Stimulated activated CD8-positive, alpha-beta memory T cell treated with anti-CD3 and anti-CD28 coated beads, Interleukin-4, amount 100 ng/mL, for 4 hours (primary cell): ENCODE data around the gene EMP3.
"Not testable (repeated sequence)": the region's sequence is repeated elsewhere in the genome, so short reads cannot be mapped to it uniquely, and the experiment has no call there.

ENCODE experiments used
- DNase-seq, 2 donors: peaks; one replicate each; pipeline ENCODE4 v3.0.0-alpha.2; 2020; ENCODE audit warnings: low read depth in 2 of 2, low spot score in 1 of 2

Gene EMP3, protein sequence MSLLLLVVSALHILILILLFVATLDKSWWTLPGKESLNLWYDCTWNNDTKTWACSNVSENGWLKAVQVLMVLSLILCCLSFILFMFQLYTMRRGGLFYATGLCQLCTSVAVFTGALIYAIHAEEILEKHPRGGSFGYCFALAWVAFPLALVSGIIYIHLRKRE

DNA sequence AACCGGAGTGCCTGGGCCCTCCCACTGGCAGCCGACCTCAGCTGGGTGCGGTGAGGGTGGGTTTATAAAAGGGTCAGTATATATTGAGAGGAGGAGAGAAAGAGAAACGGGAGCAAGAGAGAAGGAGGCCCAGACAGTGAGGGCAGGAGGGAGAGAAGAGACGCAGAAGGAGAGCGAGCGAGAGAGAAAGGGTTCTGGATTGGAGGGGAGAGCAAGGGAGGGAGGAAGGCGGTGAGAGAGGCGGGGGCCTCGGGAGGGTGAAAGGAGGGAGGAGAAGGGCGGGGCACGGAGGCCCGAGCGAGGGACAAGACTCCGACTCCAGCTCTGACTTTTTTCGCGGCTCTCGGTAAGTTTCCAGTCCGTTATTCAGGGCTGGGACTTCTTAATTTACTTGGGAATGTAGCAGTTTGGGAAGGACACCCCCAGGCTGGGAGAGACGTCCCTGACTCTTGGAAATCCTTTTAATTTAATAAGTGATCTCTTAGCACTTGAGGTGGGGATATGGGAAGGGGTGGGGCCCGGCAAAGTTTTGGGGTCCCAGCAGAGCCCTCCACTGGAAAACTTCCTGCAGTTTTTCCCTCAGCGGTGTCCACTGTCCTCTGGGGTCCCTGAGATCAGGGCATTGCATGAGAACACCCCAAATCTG lies at the start of gene EMP3:
Gene EMP3 (plus strand): TSS at position 288 of the 646 bp plus-strand sequence. CDS start 1,293 bp downstream, outside the sequence.
- peak; percentile 54 to 71 for DNase-seq

DNA sequence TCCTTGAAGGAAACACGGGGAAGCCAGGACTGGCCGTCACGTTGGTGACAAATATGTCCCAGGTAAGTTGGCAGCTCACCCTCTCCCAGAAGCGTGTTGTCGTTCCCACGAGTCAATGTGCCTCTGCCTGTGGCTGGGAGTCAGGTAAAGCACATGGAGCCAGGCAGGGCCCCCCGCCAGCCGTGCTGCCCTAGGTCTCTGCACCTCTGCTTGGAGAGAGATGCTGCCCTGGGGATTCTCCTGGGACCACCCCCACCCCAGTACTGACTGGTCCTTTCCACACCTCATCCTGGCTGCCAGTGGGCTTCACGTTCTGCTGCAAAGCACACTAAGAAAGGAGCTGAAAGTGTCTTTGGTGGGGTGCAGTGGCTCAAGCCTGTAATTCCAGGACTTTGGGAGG lies 45.6 kb upstream of the EMP3 start:
- DNase-seq: no peak

DNA sequence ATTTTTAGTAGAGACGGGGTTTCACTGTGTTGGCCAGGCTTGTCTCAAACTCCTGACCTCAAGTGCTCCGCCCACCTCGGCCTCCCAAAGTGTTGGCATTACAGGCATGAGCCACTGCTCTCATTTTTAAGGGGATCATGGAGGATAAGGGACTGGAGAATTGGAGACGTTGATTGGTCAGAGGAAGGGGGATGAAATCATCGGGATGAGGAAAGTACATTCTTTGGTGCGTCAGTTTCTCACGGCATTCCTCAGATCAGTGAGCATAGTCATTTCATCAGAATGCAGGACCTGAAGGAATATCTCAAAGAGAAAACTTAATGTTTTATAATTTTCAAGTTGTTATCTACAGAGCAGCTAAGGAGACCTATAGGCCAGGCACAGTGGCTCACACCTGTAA lies 41.4 kb upstream of the EMP3 start:
- no peak for DNase-seq

DNA sequence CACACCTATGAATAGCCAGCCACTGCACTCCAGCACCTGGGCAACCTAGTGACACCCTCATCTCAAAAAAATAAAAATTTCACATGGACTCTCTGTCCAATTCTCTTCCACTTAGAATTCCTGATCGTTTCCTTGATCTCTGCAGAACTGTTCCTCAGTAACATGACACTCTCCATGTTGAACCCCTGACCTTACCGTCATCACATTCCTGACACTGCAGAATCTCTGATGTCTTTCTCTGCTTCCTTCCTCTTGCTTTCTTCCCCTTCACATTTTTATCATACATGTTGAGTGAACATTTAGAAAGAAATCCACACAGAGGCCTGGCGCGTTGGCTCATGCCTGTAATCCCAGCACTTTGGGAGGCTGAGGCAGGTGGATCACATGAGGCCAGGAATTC lies 40.5 kb upstream of the EMP3 start:
- no peak for DNase-seq

DNA sequence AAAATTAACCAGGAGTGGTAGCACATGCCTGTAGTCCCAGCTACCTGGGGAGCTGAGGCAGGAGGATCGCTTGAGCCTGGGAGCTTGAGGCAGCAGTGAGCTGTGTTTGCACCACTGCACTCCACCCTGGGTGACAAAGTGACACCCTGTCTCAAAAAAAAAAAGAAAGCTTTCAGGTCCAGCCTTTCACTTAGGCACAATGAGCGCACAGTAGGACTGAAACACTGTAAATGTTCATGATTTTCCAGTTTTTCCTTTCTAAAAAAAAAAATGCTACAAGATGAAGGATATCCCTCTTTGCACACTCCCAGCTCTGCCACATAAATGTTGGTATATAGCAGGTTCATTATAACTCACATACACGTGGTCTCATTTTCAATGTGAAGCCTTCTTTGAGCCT lies 37.6 kb upstream of the EMP3 start:
- DNase-seq: no peak

DNA sequence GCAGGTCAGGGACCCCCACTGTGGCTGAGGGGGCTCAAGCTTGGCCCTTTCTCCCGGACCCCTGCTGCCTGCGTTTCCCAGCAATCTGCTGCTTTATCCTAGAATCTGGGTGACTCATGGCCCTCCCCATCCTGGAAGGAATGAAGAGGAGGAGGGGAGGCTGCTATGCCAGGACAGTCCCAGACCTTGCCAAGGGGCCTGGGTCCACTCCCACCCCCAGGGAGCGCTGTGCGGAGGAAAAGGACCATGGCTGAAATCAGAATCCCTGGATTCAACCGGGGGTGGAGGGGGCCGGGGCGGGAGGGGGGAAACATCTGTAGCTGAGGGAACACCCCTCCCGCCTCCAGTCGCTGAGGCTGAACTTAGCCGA lies 35.0 kb upstream of the EMP3 start:
- no peak for DNase-seq

DNA sequence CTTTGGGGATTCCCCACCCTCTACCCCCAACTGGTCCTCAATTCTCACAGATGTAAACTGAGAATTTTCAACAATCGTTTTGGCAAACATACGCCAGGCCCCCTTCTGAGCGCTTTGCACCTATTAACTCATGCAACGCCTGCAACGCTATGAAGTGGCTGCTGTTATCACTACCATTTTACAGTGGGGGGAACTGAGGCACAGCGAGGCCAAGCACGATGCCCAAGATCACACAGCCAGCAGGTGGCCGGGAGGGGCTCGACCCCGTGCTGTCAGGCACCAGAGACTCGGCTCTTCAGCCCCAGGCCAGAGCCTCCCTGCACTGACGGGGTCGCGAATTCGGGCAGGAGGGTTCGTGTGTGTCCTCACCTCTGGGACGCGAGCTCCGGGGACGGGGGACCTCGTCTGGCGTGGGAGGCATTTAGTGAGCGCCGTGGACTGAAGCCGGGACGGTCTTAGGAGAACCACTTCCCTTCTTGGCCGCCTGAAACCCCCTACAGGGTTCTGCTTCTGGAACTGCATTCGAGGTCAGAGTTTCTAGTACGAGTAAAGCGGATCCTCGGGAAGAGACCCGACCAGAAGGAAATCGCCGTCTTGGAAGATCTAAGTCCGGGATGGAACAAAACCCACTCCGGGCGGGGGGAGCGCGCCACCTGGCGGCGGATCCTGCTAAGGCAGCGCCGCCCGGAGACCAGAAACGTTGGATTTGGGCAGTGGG lies 34.4 kb upstream of the EMP3 start:
- peak in 1 of 2 donors; percentile 42 for DNase-seq

DNA sequence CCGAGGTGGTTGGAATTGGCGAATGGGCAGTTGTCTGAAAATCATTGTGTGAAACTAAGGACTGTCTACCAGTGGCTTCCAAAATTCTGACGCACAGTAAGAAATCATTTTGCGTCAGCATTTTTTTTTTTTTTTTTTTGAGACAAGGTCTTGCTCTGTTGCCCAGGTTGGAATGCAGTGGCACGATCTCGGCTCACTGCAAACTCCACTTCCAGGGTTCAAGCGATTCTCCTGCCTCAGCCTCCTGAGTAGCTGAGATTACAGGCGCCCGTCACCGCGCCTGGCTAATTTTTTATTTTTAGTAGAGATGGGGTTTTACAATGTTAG lies 33.9 kb upstream of the EMP3 start:
- not testable (repeated sequence) for DNase-seq

DNA sequence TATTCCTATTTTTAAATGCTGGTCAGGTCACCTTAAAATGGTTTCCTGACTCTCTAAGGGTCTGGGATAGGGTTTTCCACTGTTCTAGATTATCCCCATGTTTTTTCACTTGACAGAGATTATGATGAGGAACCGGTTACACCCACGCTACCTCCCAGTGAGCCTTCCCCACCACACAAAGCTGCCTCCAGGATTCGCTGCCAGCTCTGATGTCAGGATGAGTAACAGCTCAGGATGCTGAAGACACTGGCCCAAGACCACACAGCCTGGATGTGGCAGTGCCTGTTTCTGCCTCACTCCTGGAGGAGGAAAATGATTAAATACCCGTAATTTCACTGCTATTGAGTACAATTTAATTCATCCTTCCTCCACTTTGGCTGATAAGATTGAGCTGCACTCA lies 32.6 kb upstream of the EMP3 start:
- DNase-seq: no peak

DNA sequence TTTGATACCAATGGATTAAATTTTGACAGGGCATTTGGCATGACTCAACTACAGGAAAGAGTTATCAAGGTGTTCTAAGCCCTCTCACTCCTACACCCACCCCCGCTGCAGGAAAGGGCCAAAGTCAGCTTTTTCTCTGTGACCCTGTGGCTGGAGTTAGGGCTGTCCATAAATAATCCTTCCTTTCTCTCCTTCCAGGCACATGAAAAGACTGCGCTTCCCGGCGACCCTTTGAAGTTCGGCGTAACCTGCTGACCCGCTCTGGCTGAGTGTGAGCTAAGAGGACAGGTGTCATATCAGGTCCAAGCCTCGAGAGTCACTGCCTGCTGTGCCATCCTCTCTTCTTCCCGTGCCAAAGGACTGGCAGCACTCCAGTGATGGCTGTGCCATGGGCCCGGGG lies 29.9 kb upstream of the EMP3 start:
- no peak for DNase-seq

DNA sequence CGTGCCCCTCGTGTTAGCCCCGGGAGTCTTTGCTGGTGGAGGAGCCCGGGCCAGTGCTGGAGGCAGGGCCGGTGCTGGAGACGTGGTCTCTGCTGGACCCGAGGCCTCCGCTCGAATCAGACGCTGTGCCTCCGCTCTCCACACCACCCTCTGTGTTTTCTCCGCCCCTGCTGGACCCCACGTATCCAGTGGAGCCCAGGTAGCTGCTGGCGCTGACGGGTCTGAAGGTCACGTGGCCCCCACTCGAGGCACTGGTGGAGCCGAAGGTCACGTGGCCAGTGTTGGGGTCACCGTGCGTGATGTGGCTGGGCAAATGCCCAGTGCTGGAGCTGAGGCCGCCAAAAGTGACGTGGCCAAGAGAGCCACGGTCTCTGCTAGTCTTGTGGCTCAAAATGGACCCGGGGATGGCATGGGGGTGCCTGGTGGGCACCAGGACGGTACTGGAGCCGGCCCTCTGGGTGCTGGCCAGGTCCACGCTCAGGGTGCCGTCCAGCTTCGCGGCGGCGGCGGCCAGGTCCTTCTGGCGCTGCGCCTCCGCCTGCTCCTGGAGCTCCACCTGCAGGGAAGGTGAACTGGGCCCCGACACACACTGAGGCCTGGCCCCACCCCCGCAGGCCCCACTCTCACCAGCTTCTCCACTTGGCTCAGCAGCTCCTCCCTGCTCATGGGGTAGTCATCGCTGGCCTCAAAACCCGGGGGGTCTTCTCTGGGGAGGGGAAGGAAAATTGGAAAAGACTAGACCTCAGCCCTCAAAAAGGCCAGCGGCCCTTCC lies 28.2 kb upstream of the EMP3 start:
- DNase-seq: no peak

DNA sequence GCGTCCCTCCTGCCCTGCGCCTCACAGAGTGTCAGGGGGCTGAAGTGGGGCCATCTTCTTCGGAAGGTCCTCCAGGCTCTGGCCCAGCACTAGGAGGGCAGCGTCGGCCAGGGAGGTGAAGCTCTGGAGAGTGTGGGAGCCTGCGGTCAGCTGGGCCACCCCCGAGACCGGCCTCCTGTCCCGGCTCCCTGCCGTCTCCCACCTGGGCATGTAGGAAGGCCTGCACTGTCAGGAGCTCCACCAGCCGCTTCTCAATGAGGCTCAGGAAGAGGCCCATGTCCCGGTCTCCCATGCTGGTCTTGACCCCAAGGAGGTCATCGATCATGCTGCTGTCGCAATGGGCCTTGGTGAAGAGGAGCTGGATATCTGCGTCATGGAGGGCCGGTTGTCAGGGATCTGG lies 27.4 kb upstream of the EMP3 start:
- no peak for DNase-seq

DNA sequence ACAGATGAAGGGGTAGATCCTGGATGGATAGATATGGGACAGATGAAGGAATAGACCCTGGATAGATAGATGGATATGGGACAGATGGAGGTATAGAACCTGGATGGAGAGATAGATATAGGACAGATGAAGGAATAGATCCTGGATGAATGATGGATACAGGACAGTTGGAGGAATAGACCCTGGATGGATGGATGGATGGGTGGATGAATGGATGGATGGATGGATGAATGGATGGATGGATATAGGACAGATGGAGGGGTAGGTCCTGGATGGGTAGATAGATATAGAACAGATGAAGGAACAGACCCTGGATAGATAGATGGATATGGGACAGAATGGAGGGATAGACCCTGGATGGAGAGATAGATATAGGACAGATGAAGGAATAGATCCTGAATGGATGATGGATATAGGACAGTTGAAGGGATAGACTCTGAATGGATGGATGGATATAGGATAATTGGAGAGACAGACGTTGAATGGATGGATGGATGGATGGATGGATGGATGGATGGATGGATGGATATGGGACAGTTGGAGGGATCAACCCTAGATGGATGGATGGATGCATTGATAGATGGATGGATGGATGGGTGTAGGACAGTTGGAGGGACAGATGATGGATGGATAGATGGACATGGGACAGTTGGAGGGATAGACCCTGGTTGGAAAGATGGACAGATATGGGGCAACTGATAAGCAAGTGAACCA lies 23.3 kb upstream of the EMP3 start:
- no peak for DNase-seq

DNA sequence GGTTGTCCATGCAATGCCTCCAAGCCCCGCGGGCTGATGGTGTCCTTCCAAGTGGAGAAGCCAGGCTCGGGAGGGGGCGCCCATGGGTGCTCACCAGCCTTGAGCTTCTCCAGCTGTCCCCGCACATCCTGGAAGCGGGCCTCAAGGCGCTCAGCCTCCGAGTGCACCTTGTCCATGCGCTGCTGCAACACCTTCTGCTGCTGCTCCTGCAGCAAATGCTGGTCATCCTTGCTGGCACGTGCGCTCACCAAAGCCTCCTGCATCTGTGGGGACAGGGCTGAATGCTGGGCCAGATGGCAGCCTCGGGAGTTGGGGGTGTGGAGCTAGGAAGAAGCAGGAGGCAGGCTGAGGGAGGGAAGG lies 22.8 kb upstream of the EMP3 start:
- no peak for DNase-seq

DNA sequence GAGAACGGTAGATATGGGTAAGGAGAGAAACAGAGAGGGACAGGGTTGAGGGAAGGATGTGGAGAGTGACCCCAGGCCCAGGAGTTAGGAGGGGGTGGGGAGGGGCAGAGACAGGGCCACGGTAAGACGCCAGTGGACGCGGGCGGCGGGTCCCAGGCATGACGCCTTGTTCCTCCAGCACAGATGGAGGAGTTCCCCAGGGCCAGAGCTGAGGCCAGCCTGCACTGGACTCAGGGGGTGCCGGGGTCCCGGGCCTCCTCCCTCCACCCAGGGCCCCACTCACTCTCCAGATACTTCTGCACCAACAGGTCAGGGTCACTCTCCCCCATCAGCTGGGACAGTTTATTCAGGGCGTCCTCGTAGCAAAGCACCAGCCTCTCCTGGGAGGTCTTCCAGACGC lies 22.0 kb upstream of the EMP3 start:
- no peak for DNase-seq

DNA sequence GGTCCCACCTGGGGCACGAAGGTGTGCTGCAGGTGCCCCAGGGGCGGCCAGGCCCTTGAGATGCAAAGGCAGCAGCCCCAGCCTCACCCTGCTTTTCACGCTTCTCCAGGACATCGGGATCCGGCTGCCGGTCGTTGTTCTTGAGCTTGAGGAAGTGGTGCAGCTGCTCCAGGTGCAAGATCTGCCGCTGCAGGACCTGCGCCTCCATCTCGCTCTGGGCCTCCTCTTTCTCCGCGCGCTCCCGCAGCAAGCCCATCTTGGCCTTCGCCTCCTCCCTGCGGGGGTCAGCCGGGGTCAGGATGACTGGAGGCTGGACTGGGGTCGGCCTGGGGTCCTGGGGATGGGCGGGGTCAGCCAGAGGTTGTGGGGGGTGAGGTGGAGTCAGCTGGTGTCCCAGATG lies 21.5 kb upstream of the EMP3 start:
- no peak for DNase-seq

DNA sequence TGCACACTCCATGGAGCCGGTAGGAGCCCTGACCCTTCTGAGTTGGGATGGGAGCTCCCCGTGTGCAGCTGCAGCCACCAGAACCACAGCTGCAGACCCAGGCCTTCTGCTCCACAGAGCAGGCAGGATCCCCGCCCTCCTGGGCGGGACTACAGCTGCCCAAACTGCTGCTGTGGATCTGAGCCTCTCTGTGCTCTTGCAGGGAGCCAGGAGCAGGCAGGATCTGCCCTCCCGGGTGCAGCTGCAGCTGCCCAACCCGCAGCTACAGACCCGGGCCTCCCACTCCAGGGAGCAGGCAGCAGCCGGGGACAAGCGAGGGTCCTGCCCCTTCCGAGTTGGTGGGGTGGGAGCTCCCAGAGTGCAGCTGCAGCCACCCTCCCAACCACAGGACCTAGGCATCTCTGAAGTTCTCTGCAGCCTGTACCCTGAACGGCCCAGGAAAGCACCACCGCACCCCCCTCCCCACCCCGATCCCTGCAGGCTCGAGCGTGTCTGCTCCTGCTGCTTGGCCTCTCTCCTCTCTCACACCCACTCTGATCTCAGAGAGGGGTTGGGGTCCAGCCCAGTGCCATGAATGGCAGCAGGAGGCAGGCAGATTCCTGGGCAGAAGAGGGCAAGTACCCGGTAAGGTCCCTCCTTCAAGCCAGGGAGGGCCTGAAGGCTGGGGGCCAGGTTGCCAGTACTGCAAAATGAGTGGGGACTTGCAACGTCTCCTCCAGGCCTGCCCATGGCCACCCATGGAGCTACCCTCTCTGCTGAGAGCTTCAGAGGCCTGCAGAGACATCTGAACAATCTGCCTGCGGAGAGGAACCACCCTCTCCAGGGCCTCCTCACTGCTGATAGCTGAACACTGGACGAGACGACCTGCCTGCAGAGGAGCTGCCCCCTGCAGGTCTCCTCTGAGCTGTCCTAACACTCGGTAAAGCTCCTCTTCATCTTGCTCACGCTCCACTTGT lies 16.4 kb upstream of the EMP3 start:
- no peak for DNase-seq

DNA sequence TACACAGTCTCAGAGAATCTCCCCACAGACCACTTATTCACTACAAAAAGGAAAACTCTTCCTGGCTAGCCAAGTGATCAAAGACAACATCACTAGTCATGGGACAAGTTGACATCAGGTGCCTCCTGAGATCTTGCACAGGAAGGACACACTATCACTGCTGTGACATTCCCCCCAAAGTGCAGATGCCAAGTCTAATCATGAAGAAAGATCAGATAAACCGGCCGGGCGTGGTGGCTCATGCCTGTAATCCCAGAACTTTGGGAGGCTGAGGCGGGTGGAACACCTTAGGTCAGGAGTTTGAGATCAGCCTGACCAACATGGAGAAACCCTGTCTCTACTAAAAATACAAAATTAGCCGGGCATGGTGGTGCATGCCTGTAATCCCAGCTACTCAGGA lies 15.6 kb upstream of the EMP3 start:
- DNase-seq: not testable (repeated sequence)

DNA sequence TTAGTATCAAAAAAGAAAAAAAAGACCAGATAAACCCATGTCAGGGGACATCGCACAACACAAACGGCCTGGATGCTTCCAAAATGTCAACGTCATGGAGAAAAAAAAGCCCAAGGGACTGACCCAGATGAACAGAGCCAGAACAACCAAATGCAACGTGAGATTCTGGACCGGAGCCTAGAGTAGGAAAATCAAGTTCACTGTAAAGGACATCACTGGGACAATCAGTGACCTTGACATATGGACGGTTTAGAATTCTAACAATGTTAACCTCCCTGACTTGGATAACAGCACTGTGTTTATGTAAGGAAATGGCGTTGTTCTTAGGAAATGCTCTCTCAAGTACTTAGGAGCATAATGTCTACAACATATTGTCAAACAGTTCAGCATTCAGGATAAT lies 15.1 kb upstream of the EMP3 start:
- DNase-seq: no peak

DNA sequence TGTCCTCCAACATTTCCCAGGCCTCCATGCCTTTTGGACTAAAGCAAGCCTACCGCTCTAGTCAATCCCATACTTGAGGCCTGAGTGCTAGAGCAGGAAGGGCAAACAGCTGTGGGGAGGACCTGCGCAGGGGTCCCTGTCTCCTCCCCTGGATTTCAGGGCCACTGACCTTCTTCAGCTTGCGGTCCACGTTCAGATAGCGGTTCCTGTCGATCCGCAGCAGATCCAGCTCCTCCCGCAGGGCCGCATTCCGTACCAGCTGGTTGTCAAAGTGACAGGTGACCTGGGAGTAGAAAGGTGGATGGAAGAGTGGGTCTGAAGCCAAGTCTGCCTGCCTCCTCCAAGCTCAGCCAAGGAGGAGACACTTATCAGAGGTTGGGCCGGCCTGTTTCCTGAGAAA lies 14.0 kb upstream of the EMP3 start:
- no peak for DNase-seq
